ENCODE measurements around the gene HEATR5A.

DNA sequence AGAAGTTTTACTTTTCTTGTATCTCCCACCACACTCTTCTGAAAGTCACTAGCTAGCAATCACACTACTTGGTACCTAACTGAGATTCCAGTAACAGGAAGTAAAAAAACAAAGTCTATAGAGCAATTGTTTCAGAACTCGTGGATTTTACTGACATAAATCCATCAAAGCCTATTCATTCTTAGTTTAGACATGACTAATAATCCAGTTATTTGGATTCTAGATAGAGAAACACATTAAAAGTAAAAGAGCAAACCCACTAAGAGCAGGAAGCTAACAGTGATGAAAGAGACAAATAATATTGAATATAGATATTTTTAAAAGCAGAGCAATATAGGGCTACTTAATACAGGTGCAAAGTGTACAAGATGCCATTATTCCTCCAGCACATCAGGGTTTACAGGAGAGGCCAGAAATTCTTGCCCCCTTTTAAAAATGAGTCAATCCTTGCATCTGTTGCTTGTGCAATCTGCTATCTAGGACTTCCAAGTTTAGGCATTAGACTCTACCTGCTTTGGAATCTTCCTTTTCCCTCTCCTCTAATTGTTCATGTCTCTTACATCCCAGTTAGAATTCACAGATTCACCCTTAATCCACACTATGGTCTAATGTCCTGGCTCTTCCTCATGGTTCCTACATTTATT, 6.0 kb downstream of the HEATR5A start:
- TF ChIP-seq, protein P1, sequence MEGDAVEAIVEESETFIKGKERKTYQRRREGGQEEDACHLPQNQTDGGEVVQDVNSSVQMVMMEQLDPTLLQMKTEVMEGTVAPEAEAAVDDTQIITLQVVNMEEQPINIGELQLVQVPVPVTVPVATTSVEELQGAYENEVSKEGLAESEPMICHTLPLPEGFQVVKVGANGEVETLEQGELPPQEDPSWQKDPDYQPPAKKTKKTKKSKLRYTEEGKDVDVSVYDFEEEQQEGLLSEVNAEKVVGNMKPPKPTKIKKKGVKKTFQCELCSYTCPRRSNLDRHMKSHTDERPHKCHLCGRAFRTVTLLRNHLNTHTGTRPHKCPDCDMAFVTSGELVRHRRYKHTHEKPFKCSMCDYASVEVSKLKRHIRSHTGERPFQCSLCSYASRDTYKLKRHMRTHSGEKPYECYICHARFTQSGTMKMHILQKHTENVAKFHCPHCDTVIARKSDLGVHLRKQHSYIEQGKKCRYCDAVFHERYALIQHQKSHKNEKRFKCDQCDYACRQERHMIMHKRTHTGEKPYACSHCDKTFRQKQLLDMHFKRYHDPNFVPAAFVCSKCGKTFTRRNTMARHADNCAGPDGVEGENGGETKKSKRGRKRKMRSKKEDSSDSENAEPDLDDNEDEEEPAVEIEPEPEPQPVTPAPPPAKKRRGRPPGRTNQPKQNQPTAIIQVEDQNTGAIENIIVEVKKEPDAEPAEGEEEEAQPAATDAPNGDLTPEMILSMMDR (IDR thresholded peaks at IDR 0.05): no peak
- no peak for TF ChIP-seq POLR2A (IDR thresholded peaks at IDR 0.05)

All from right lobe of liver (tissue), 4 donors.